Measurements from ENCODE around the gene PAPOLG. TPM values are rescaled to one million over a fixed set of nuclear protein-coding genes. Genes with fewer than 3 reads are reported as not detected.

Gene PAPOLG
- polyA plus RNA-seq, 5 donors, result 18.3 to 28.3 (median 25.2) TPM

Other genes starting within 250 kb of the PAPOLG start
- gene BCL11A, start 202.6 kb upstream of the PAPOLG start, polyA plus RNA-seq (ENCODE audit: insufficient read depth in 1 of 5, insufficient read length in 5 of 5, low replicate concordance in 1 of 5), result 10 to 100 TPM; 19.4 to 29.9 (median 29.3) TPM
- 10 to 100 TPM in 4 of 5 donors, 1 to 10 TPM in 1; 5.9 to 12.3 (median 11.0) TPM for gene REL, start 125.3 kb downstream of the PAPOLG start, polyA plus RNA-seq (ENCODE audit: insufficient read depth in 1 of 5, insufficient read length in 5 of 5, low replicate concordance in 1 of 5)